ENCODE data around the gene ERP44.
A peak's percentile ranks its signal among the peaks of the same experiment; 100 is the strongest.
"Not testable (repeated sequence)": the region's sequence is repeated elsewhere in the genome, so short reads cannot be mapped to it uniquely, and the experiment has no call there.

ERP44 gene

GRCh38 chr9:100011062-100011681 lies 87.6 kb downstream of the ERP44 start:
- DNase-seq (ENCODE audit: low read depth, low spot score): peak; percentile 6

GRCh38 chr9:99999797-100000196 lies 99.0 kb downstream of the ERP44 start:
- DNase-seq (ENCODE audit: low read depth, low spot score): no peak

GRCh38 chr9:99998866-99999265 lies 99.9 kb downstream of the ERP44 start:
- DNase-seq (ENCODE audit: low read depth, low spot score): no peak

GRCh38 chr9:99998266-99998665 lies 100.5 kb downstream of the ERP44 start:
- DNase-seq (ENCODE audit: low read depth, low spot score): no peak

GRCh38 chr9:99990508-99990907 lies 108.3 kb downstream of the ERP44 start:
- not testable (repeated sequence) for DNase-seq (ENCODE audit: low read depth, low spot score)

GRCh38 chr9:99986642-99987041 lies 112.2 kb downstream of the ERP44 start:
- DNase-seq (ENCODE audit: low read depth, low spot score): no peak

GRCh38 chr9:99980598-99980997 lies 118.2 kb downstream of the ERP44 start:
- DNase-seq (ENCODE audit: low read depth, low spot score): no peak

GRCh38 chr9:99978221-99978620 lies 120.6 kb downstream of the ERP44 start:
- DNase-seq (ENCODE audit: low read depth, low spot score): no peak

- DNase-seq (ENCODE audit: low read depth, low spot score): no peak
These were observed 121.6 kb downstream of the ERP44 start for GRCh38 chr9:99977033-99977792.

- no peak for DNase-seq (ENCODE audit: low read depth, low spot score)
These were observed 125.3 kb downstream of the ERP44 start for GRCh38 chr9:99973455-99973854.

- DNase-seq (ENCODE audit: low read depth, low spot score): no peak
These were observed 127.4 kb downstream of the ERP44 start for GRCh38 chr9:99971410-99971809.

GRCh38 chr9:99970481-99970880 lies 128.3 kb downstream of the ERP44 start:
- no peak for DNase-seq (ENCODE audit: low read depth, low spot score)

GRCh38 chr9:99967457-99967856 lies 131.3 kb downstream of the ERP44 start:
- no peak for DNase-seq (ENCODE audit: low read depth, low spot score)

GRCh38 chr9:99966716-99967115 lies 132.1 kb downstream of the ERP44 start:
- no peak for DNase-seq (ENCODE audit: low read depth, low spot score)

GRCh38 chr9:99966001-99966400 lies 132.8 kb downstream of the ERP44 start:
- no peak for DNase-seq (ENCODE audit: low read depth, low spot score)

- DNase-seq (ENCODE audit: low read depth, low spot score): no peak
These were observed 134.5 kb downstream of the ERP44 start for GRCh38 chr9:99964336-99964735.

GRCh38 chr9:99962680-99963261 lies 136.0 kb downstream of the ERP44 start:
- no peak for DNase-seq (ENCODE audit: low read depth, low spot score)

GRCh38 chr9:99955606-99956005 lies 143.2 kb downstream of the ERP44 start:
- DNase-seq (ENCODE audit: low read depth, low spot score): no peak

GRCh38 chr9:99954819-99955218 lies 144.0 kb downstream of the ERP44 start:
- DNase-seq (ENCODE audit: low read depth, low spot score): no peak

GRCh38 chr9:99953861-99954507 lies 144.8 kb downstream of the ERP44 start:
- DNase-seq (ENCODE audit: low read depth, low spot score): no peak

- DNase-seq (ENCODE audit: low read depth, low spot score): no peak
These were observed 149.9 kb downstream of the ERP44 start for GRCh38 chr9:99948896-99949295.

GRCh38 chr9:99948482-99948881 lies 150.3 kb downstream of the ERP44 start:
- DNase-seq (ENCODE audit: low read depth, low spot score): no peak
